Hematopoietic multipotent progenitor cell treated with erythropoietin and hydrocortisone succinate and interleukin-3 and kit ligand, for 4 days (in vitro differentiated cells): ENCODE data around the gene GHDC.
A peak's percentile ranks its signal among the peaks of the same experiment; 100 is the strongest.
"Not testable (repeated sequence)": the region's sequence is repeated elsewhere in the genome, so short reads cannot be mapped to it uniquely, and the experiment has no call there.

Experiments
- DNase-seq: peaks from one replicate; pipeline ENCODE4 v3.0.0-alpha.2; 2015

The GHDC gene

GRCh38 chr17:42202159-42202558 lies 7.9 kb upstream of the GHDC start:
- DNase-seq, result no peak

GRCh38 chr17:42201458-42201772 lies 7.1 kb upstream of the GHDC start:
- DNase-seq, result no peak

GRCh38 chr17:42200706-42201457 lies 6.6 kb upstream of the GHDC start:
- DNase-seq, result peak; percentile 41

GRCh38 chr17:42199416-42200011 lies 5.2 kb upstream of the GHDC start:
- peak; percentile 35 for DNase-seq

GRCh38 chr17:42198897-42199296 lies 4.6 kb upstream of the GHDC start:
- peak; percentile 89 for DNase-seq

DNA sequence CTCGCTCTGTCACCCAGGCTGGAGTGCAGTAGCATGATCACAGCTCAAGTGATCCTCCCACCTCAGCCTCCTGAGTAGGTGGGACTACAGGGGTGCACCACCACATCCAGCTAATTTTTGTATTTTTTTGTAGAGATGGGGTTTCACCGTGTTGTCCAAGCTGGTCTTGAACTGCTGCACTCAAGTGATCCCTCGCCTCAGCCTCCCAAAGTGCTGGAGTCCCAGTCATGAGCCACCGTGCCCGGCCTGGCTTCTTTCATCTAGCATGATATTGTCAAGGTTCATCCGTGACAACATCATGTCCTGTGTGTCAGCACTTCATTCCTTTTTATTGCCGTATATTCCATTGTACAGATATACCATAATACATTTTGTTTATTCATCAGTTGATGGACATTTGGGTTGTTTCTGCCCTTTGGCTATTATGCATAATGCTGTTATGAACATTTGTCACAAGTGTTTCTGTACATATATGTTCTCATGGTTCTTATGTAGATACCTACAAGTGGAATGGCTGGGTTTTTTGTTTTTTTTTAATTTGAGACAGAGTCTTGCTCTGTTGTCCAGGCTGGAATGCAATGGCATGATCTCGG lies 3.4 kb upstream of the GHDC start:
- DNase-seq, result no peak

- no peak for DNase-seq
Observed at GRCh38 chr17:42193216-42193968, 902 bp downstream of the GHDC start.

DNA sequence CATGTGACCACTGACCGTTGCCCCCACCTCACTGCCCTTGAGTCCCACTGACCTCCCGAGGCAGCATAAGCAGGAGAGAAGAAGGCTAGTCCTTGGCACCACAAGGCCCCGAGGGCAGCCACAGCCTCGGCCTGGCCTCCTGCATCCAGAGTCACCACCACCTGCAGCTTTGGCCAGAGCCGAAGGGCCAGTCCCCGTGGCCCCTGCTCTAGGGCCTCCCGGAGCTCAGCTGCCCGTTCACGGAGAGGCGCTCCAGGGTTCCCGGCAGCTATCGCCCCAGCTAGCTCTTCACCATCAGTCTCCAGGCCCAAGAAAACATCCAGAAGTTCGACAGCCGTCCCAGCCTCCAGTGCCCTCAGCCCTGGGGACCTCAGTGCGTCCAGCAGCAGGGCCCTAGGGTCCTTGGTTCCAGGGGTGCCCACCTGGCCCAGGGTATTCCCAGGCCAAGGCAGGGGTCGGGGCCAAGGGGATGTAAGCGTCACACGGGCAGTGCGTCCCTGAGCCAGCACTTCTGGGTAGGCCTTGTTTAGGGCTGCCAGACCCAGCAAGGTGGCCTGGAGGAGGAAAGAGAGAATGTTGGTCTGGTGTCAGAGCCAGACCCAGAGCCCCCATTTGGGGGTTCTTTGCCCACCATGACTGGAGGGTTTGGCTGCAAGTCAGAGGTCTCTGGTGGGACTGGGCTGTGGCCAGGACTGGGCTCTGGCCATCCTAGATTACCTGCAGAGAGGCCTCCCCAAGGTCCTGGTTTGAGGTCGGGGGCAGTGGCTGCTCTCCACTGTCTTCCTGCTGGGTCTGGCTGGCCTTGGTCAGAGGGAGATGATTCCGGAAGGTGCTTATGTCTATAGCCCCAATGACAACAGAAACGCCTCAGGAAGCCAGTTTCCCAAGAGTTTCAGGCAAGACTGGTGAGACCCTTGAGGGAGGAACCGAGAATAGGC lies 1.8 kb downstream of the GHDC start:
- DNase-seq, result no peak

GRCh38 chr17:42191275-42191608 lies 3.1 kb downstream of the GHDC start:
- no peak for DNase-seq

- DNase-seq, result no peak
Observed at GRCh38 chr17:42190491-42191274, 3.6 kb downstream of the GHDC start.

- no peak for DNase-seq
Observed at GRCh38 chr17:42189651-42189965, 4.7 kb downstream of the GHDC start.

GRCh38 chr17:42188749-42189650 lies 5.3 kb downstream of the GHDC start:
- DNase-seq, result peak; percentile 71

GRCh38 chr17:42187833-42188232 lies 6.5 kb downstream of the GHDC start:
- no peak for DNase-seq

DNA sequence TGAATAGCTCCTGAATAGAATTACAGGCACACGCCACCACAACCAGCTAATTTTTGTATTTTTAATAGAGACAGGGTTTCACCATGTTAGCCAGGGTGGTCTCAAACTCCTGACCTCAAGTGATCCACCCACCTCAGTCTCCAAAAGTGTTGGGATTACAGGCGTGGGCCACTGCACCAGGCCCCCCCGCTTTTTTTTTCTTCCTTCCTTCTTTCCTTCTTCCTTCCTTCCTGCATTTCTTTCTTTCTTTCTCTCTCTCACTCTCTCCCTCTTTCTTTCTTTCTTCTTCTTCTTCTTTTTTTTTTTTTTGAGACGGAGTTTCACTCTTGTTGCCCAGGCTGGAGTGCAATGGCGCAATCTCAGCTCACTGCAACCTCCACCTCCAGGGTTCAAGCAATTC lies 8.1 kb downstream of the GHDC start:
- DNase-seq, result not testable (repeated sequence)

- no peak for DNase-seq
Observed at GRCh38 chr17:42185621-42185930, 8.7 kb downstream of the GHDC start.

DNA sequence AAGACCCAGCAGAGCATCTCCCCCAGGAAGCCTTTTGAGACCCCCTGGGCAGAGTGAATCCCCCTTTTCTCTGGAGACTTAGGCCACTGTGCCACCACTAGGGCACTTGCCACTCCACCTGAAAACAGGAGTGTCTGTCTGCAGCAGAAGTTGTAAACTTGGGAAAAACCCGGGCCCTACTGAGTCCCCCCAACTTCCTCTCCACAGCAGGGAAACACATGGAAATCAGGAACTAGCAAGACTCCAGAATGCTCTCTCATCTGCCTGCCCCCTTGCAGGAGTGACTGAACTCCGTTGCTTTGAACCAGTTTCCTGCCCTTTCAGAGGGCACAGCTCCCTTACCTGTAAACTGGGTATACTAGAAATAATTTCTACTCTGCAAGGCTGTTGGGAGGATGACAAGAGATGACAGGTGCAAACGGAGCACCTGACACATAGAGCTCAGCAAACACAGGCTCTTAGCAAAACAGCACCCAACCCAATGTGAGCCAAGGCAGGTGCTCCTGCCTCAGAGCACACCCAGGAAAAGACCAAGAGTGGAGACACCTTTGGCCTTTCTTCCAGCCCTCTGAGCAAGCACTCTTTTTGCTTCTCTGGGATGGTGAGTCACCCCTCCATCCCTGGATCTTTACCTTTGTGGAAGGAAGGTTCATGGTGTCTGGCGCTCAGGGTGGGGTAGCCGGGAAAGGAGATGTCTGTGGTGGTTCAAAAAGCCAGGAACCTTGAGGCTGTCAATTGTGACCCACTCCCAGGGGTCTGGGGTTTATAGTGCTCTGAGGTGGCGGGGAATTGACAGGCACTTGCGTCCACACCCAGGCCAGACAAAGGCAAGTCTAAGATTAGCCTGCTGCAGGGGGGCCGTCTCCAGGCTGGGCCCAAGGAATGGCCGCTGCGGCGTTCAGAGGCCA lies 9.3 kb downstream of the GHDC start, which contains the start of gene HCRT:
HCRT (minus strand) TSS at position 740 of the 908 bp plus-strand sequence; CDS start at position 653, 87 bp downstream.
- no peak for DNase-seq

DNA sequence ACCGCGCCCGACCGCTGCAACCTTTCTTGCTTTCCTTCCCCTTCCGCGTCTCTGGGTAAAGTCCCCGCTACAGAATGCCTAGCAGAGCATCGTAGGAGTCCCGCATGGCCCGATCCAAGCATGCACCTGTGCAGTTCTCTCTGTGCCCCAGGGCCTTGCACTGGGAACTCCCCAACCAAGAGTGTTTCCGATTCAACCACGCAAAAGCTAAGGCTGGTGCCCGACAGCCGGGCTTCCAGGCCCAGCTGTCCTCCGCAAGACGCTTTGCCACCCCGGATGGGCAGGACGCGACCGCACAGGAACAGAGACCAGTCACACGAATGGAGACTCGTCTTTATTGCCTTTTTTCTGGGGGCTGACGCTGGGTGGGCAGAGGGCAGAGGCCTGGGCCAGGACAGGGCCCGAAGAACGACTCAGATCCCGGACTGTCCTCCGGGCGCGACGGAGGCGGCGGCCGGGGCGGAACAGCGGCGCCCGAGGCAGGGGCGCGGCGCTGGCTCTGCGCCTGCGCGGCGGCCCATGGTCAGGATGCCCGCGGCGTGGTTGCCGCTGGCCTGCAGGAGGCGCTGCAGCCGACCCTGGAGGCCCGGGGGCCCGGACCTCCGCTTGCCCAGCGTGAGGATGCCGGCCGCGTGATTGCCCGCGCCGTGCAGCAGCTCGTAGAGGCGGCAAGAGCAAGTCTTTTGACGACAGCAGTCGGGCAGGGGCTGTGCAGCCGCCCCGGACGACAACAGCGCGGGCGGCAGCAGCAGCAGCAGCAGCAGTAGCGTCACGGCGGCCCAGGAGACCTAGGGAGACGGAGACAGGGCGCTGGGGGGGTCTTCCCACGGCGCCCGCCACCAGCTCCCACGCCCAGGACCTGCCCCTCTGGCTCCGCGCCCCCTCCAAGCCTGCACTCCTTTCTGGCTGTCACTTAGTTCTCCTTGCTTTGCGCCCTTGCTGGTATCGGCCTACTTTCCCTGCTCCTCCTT lies 10.3 kb downstream of the GHDC start:
- DNase-seq, result peak; percentile 92

DNA sequence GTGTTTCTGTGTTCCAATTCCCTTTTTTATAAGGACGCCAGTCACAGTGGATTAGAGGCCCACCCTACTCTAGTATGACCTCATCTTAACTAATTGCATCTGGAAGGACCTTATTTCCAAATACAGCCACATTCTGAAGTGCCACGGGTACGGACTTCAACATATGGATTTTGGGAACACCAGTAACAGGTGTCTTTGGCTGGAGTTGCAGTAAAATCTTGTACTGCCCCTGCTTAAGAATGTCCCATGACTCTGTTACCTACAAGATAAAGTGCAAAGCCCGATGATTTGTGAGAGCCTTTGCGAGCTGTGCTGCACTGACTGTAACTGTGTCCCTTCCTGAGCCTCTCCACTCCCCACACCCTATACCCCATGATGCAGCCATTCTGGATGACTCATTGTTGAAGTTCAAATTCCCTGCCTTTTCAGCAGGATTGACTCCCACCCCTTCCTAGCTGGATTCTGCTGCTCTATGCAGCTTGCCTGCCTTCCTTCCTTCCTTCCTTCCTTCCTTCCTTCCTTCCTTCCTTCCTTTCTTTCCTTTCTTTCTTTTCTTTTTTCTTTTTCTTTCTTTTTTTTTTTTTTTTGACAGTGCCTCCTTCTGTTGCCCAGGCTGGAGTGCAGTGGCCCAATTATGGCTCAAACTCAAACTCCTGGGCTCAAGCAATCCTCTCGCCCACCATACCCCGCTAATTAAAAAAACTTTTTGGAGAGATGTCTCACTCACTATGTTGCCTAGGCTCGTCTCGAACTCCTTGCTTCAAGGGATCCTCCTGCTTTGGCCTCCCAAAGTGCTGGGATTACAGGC lies 11.2 kb downstream of the GHDC start:
- DNase-seq, result peak; percentile 33
